Hepatocyte (in vitro differentiated cells): Measurements from ENCODE around the gene NTF3.

Experiments used
- CTCF ChIP-seq: fragments of 200-600 bp; sonication (generic); IDR thresholded peaks from 2 replicates; pipeline ENCODE4 v1.5.1; 2016; ENCODE audit warnings: antibody characterized with exemption, mild to moderate bottlenecking; ENCODE audit not compliant: poor library complexity
- EZH2 ChIP-seq: fragments of 200-600 bp; sonication (generic); IDR thresholded peaks from 2 replicates; pipeline ENCODE4 v1.6.1; 2016; ENCODE audit warnings: antibody characterized with exemption, mild to moderate bottlenecking, borderline replicate concordance
- EZH2phosphoT487 ChIP-seq: fragments of 200-600 bp; sonication (generic); IDR thresholded peaks from one replicate; pipeline ENCODE4 v1.6.1; 2018; ENCODE audit warnings: antibody characterized with exemption, mild to moderate bottlenecking, low read depth, moderate library complexity; ENCODE audit not compliant: unreplicated experiment, severe bottlenecking

GRCh38 chr12:5429741-5430557 lies 2.0 kb upstream of the NTF3 start:
- TF ChIP-seq CTCF = no peak
- TF ChIP-seq EZH2 = no peak
- TF ChIP-seq EZH2phosphoT487 = no peak
